OCI-LY7 (cell line): Measurements from ENCODE around the gene OAS1. TPM values are rescaled to one million over a fixed set of nuclear protein-coding genes. Genes with fewer than 3 reads are reported as not detected.

ENCODE experiments used
- BruUV-seq: library from RNA; stranded (reverse); fragments of 400-500 nt; replicated peaks from 2 replicates; lab custom pipeline; 2021; lab: Mats Ljungman, UMichigan
- CTCF ChIA-PET: fragments of 300-600 bp; sonication (Branson Sonifier 250); formaldehyde crosslinking; loops from one replicate; lab custom pipeline; 2022; ENCODE audit warnings: antibody characterized with exemption; ENCODE audit not compliant: unreplicated experiment; lab: Charles Lee
- POLR2A ChIA-PET: fragments of 300-600 bp; sonication (Branson Sonifier 250); formaldehyde crosslinking; loops from one replicate; lab custom pipeline; 2022; ENCODE audit warnings: antibody characterized with exemption; lab: Charles Lee
- DNase-seq: peaks from one replicate; pipeline ENCODE4 v3.0.0-alpha.2; 2015; ENCODE audit warnings: low spot score
- H2AFZ ChIP-seq: fragments of 200-600 bp; sonication (generic), shearing (Covaris generic); 2 replicates; pipeline ENCODE4 v1.6.1; 2014; ENCODE audit warnings: mild to moderate bottlenecking, antibody characterized with exemption, low read length, moderate library complexity
- H3K27ac ChIP-seq: fragments of 200-600 bp; sonication (generic); 2 replicates; pipeline ENCODE4 v1.5.1; 2014; ENCODE audit warnings: mixed run types, low read depth, mild to moderate bottlenecking, moderate library complexity, low read length, inconsistent platforms; ENCODE audit not compliant: poor library complexity, severe bottlenecking
- H3K36me3 ChIP-seq: fragments of 200-600 bp; sonication (generic); 2 replicates; pipeline ENCODE4 v1.6.1; 2014; ENCODE audit warnings: mild to moderate bottlenecking, antibody characterized with exemption, low read length, moderate library complexity, mixed read lengths; ENCODE audit not compliant: insufficient read depth
- H3K4me1 ChIP-seq: fragments of 200-600 bp; sonication (generic); 2 replicates; pipeline ENCODE4 v1.5.1; 2014; ENCODE audit warnings: mild to moderate bottlenecking, low read length; ENCODE audit not compliant: insufficient read depth, poor library complexity, severe bottlenecking
- H3K4me2 ChIP-seq: fragments of 200-600 bp; sonication (generic); 2 replicates; pipeline ENCODE4 v1.6.1; 2014; ENCODE audit warnings: mild to moderate bottlenecking, low read length
- H3K4me3 ChIP-seq: fragments of 200-600 bp; sonication (generic); 2 replicates; pipeline ENCODE4 v1.5.1; 2014; ENCODE audit warnings: mild to moderate bottlenecking, low read depth, low read length; ENCODE audit not compliant: poor library complexity, severe bottlenecking
- H3K79me2 ChIP-seq: fragments of 200-600 bp; sonication (generic); 2 replicates; pipeline ENCODE4 v1.6.1; 2016; ENCODE audit warnings: low read depth, mild to moderate bottlenecking, low read length, moderate library complexity, mixed read lengths; ENCODE audit not compliant: insufficient read depth
- H3K9me2 ChIP-seq: fragments of 200-600 bp; sonication (generic); 2 replicates; pipeline ENCODE4 v1.6.1; 2016; ENCODE audit warnings: mild to moderate bottlenecking, low read length, mixed read lengths; ENCODE audit not compliant: insufficient read depth
- H3K9me3 ChIP-seq: fragments of 200-600 bp; sonication (generic); 2 replicates; pipeline ENCODE4 v1.6.1; 2014; ENCODE audit warnings: mild to moderate bottlenecking, mixed run types, low read length, mixed read lengths
- H4K20me1 ChIP-seq: fragments of 200-600 bp; sonication (generic); 2 replicates; pipeline ENCODE4 v1.6.1; 2014; ENCODE audit warnings: mild to moderate bottlenecking, antibody characterized with exemption, low read length, moderate library complexity, mixed read lengths; ENCODE audit not compliant: insufficient read depth
- CTCF ChIP-seq: fragments of 200-600 bp; sonication (generic); conservative IDR thresholded peaks from 2 replicates; pipeline ENCODE4 v1.5.1; 2014; ENCODE audit warnings: mild to moderate bottlenecking, antibody characterized with exemption, low read length, moderate library complexity, mixed read lengths
- EZH2phosphoT487 ChIP-seq: fragments of 200-600 bp; sonication (generic); IDR thresholded peaks from 2 replicates; pipeline ENCODE4 v1.6.1; 2018; ENCODE audit warnings: low read depth, borderline replicate concordance, mild to moderate bottlenecking, mixed run types, antibody characterized with exemption, low read length, moderate library complexity, mixed read lengths
- intact Hi-C: fragments of 100-400 bp; cut with micrococcal nuclease; formaldehyde crosslinking; loops from one replicate; pipeline ENCODE4 v1.10.0; 2022; ENCODE audit not compliant: unreplicated experiment
- total RNA-seq, 2 experiments: library from RNA; depleted of rRNA in 1 of 2; stranded (reverse); fragments of >200 nt in 1 of 2; shearing (Covaris generic) in 1 of 2; gene quantifications; 2 replicates each; pipeline ENCODE4 v1.2.3, GENCODE V29; 2014 to 2022

Gene OAS1
- total RNA-seq, 2 experiments from 2014 or later: 49.6 to 56.3 TPM

GRCh38 chr12:112898380-112898779 is 8.4 kb upstream of the OAS1 start:
- ChIA-PET CTCF (no interaction called here), POLR2A (no interaction called here)
- no peaks in the 10 kb centered on the region for H3K9me3 ChIP-seq
- BruUV-seq: no TSS peak
- H3K27ac ChIP-seq: no peak overlapping the region
- no peak for TF ChIP-seq EZH2phosphoT487
- DNase-seq: no peak
- no peak overlapping the region for H3K4me2 ChIP-seq
- no peaks in the 10 kb centered on the region for H4K20me1 ChIP-seq
- H3K9me2 ChIP-seq: no peaks in the 10 kb centered on the region
- no peaks in the 10 kb centered on the region for H3K79me2 ChIP-seq
- H2AFZ ChIP-seq: no peak overlapping the region
- H3K36me3 ChIP-seq: no peaks in the 10 kb centered on the region
- intact Hi-C loops: no loop called here
- H3K4me3 ChIP-seq: no peak overlapping the region
- H3K4me1 ChIP-seq: peaks cover 30% of the 10 kb centered on the region

GRCh38 chr12:112900298-112901145 is 6.2 kb upstream of the OAS1 start:
- DNase-seq: peak; percentile 79
- intact Hi-C loops: loop anchor here (2.0 to 10.0 kb wide), 4 partner anchors 92 to 252 kb away; no protein-coding TSS in a partner anchor
- H3K4me3 ChIP-seq: no peak overlapping the region
- no peaks in the 10 kb centered on the region for H3K9me2 ChIP-seq
- CTCF ChIA-PET: interaction anchor here (0.7 to 1.1 kb wide), 3 partner anchors 28 to 92 kb away, joined by 3 read pairs; no protein-coding TSS in a partner anchor
- H3K27ac ChIP-seq: peak overlapping the region; percentile 7
- H3K4me1 ChIP-seq: peaks cover 45% of the 10 kb centered on the region
- H3K79me2 ChIP-seq: no peaks in the 10 kb centered on the region
- H2AFZ ChIP-seq: no peak overlapping the region
- no peaks in the 10 kb centered on the region for H4K20me1 ChIP-seq
- H3K36me3 ChIP-seq: no peaks in the 10 kb centered on the region
- peak; percentile 85 for TF ChIP-seq CTCF
- TF ChIP-seq EZH2phosphoT487: no peak
- POLR2A ChIA-PET: interaction anchor here (0.6 to 1.7 kb wide), 2 partner anchors 93 to 457 kb away, joined by 3 to 6 read pairs; no protein-coding TSS in a partner anchor
- no TSS peak for BruUV-seq
- H3K4me2 ChIP-seq: peak overlapping the region; percentile 13; the same call in 1 of the 2 replicates
- no peaks in the 10 kb centered on the region for H3K9me3 ChIP-seq

GRCh38 chr12:112901271-112901670 is 5.5 kb upstream of the OAS1 start:
- peak overlapping the region; percentile 7 for H3K27ac ChIP-seq
- H4K20me1 ChIP-seq: no peaks in the 10 kb centered on the region
- peaks cover 53% of the 10 kb centered on the region for H3K4me1 ChIP-seq
- no TSS peak for BruUV-seq
- DNase-seq: no peak
- no peaks in the 10 kb centered on the region for H3K79me2 ChIP-seq
- CTCF ChIA-PET: no interaction called here
- no peak overlapping the region for H2AFZ ChIP-seq
- intact Hi-C loops: loop anchor here (2.0 to 10.0 kb wide), 4 partner anchors 92 to 251 kb away; no protein-coding TSS in a partner anchor
- no peak overlapping the region for H3K4me3 ChIP-seq
- H3K9me2 ChIP-seq: no peaks in the 10 kb centered on the region
- TF ChIP-seq CTCF (no peak), EZH2phosphoT487 (no peak)
- H3K4me2 ChIP-seq: no peak overlapping the region
- H3K9me3 ChIP-seq: no peaks in the 10 kb centered on the region
- POLR2A ChIA-PET: interaction anchor here (0.7 to 1.7 kb wide), 2 partner anchors 92 to 194 kb away, joined by 3 to 6 read pairs; no protein-coding TSS in a partner anchor
- no peaks in the 10 kb centered on the region for H3K36me3 ChIP-seq
